ENCODE results near the gene ZFP3. TPM values are rescaled to one million over a fixed set of nuclear protein-coding genes. Genes with fewer than 3 reads are reported as not detected.
"Not testable (repeated sequence)": the region's sequence is repeated elsewhere in the genome, so short reads cannot be mapped to it uniquely, and the experiment has no call there.

The ZFP3 gene
- total RNA-seq, 4 donors from 2014 or later: 1.4 to 6.1 (median 2.3) TPM

- no peak for DNase-seq
- no peak overlapping the region for H3K27ac ChIP-seq
- peaks cover 0 to 8% (median 0%) of the 10 kb centered on the region in 4 donors for H3K27me3 ChIP-seq
- H3K4me1 ChIP-seq: no peaks in the 10 kb centered on the region
- TF ChIP-seq CTCF (IDR thresholded peaks at IDR 0.05): no peak
- no peaks in the 10 kb centered on the region for H3K9me3 ChIP-seq
- WGBS, 2 donors: 88 to 90% methylated on average over 6 of the region's 7 CpGs
- H3K4me3 ChIP-seq: no peak overlapping the region
- intact Hi-C loops (cut with DNase I): no loop called here
- H3K36me3 ChIP-seq: no peaks in the 10 kb centered on the region
Measured at GRCh38 chr17:5131146-5131715, 53.0 kb downstream of the ZFP3 start.

DNA sequence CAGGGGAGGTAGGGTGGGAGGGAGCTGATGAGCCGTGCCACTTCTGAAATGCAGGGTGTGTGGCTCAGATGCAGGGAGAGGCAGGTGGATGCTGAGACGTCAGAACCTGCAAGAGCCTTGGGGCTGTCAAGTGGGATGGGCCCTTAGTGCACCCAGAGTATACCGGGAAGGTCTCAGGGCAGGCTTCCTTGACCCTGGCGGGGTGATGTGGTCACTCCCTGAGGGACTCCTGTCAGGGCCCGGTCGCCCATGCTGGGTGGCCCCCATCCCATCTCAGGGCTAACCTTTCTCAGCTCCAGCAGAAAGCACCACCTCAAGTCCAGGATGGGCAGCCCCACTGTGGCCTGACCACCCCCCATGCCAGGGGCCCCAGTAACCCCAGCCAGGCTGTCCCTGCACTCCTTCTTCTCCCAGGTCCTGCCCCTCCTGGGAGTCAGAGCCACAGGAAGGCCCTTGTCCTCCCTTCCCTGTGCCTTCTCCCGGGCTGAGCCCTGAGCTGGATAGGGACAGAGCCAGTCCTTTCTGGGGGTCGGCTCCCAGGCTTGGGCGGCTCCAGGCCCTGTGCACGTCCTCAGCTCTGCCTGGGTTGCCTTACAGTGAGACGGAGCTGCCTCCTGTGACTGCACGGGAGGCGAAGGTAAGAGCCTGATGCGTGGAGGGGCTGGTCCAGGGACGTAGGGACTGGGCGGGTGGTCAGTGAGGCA is 53.7 kb downstream of the ZFP3 start:
- H3K27me3 ChIP-seq; DNase-seq; H3K27ac ChIP-seq; H3K9me3 ChIP-seq; H3K36me3 ChIP-seq; H3K4me3 ChIP-seq; intact Hi-C loops (cut with DNase I); H3K4me1 ChIP-seq: not testable (repeated sequence)
- WGBS, 2 donors: 79 to 90% methylated on average over 5 to 6 of the region's 16 CpGs

GRCh38 chr17:5132503-5133225 is 54.4 kb downstream of the ZFP3 start:
- H3K27me3 ChIP-seq; H3K27ac ChIP-seq; H3K4me3 ChIP-seq; DNase-seq; H3K4me1 ChIP-seq; intact Hi-C loops (cut with DNase I); H3K36me3 ChIP-seq; H3K9me3 ChIP-seq: not testable (repeated sequence)
- WGBS, 2 donors: 84 to 93% methylated on average over 8 to 13 of the region's 15 CpGs

DNA sequence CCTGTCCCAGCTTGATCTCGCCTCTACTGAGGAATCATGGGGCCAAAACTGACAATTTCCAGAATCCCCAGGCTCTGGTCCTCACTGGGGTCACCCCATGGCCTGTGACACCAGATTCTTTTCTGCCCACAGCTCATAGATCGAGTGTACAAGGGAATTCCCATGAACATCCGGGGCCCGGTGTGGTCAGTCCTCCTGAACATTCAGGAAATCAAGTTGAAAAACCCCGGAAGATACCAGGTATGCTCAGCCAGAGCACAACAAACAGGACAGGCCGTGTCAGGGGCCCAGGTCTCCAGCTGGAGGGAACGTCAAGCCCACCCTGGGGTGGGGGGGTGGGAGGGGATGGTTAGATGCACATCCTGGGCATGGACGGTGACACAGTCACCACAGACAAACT is 55.0 kb downstream of the ZFP3 start:
- no peaks in the 10 kb centered on the region for H3K27me3 ChIP-seq
- H3K36me3 ChIP-seq: no peaks in the 10 kb centered on the region
- 70 to 76% methylated on average over 5 of the region's 8 CpGs for WGBS, 2 donors
- H3K4me3 ChIP-seq: no peak overlapping the region
- no peak for DNase-seq
- H3K4me1 ChIP-seq: no peaks in the 10 kb centered on the region
- no peaks in the 10 kb centered on the region for H3K9me3 ChIP-seq
- no peak overlapping the region for H3K27ac ChIP-seq
- TF ChIP-seq POLR2A (IDR thresholded peaks at IDR 0.05): no peak
- TF ChIP-seq CTCF (IDR thresholded peaks at IDR 0.05): no peak
- intact Hi-C loops (cut with DNase I): no loop called here

GRCh38 chr17:5133961-5134360 is 55.7 kb downstream of the ZFP3 start:
- H3K27ac ChIP-seq, DNase-seq: not testable (repeated sequence)

GRCh38 chr17:5134571-5134970 is 56.3 kb downstream of the ZFP3 start:
- H3K27me3 ChIP-seq; intact Hi-C loops (cut with DNase I); DNase-seq; H3K4me3 ChIP-seq; H3K9me3 ChIP-seq; H3K4me1 ChIP-seq; H3K27ac ChIP-seq; H3K36me3 ChIP-seq: not testable (repeated sequence)
- WGBS, 2 donors: 77 to 90% methylated on average over 9 to 10 of the region's 11 CpGs

More at GRCh38 chr17:5133961-5134360, 55.7 kb downstream of the ZFP3 start:
- H3K27me3 ChIP-seq; H3K4me3 ChIP-seq; H3K4me1 ChIP-seq; intact Hi-C loops (cut with DNase I); H3K9me3 ChIP-seq; H3K36me3 ChIP-seq: not testable (repeated sequence)
- WGBS, 2 donors: 90% methylated on average over 4 to 8 of the region's 8 CpGs

GRCh38 chr17:5135131-5135712 is 57.0 kb downstream of the ZFP3 start:
- WGBS, 2 donors: 71 to 83% methylated on average over 4 to 8 of the region's 8 CpGs
- DNase-seq; intact Hi-C loops (cut with DNase I); H3K4me3 ChIP-seq; H3K4me1 ChIP-seq; H3K36me3 ChIP-seq; H3K27ac ChIP-seq; H3K27me3 ChIP-seq; H3K9me3 ChIP-seq: not testable (repeated sequence)
